SK-N-SH (cell line): ENCODE results near the gene MAGI2. TPM values are rescaled to one million over a fixed set of nuclear protein-coding genes. Genes with fewer than 3 reads are reported as not detected.

Source experiments
- CTCF ChIA-PET: fragments of 300-600, 350-600 bp; formaldehyde crosslinking; extraction: SDS; loops from one replicate; lab custom pipeline; 2021; lab: Yijun Ruan, JAX
- POLR2A ChIA-PET: fragments of 350-600 bp; sonication (Branson Sonifier 250); formaldehyde crosslinking; extraction: SDS; loops from one replicate; lab custom pipeline; 2020; ENCODE audit warnings: antibody characterized with exemption, inconsistent platforms; lab: Yijun Ruan, JAX
- DNase-seq: peaks from one replicate; pipeline ENCODE4 v3.0.0; 2012
- H2AFZ ChIP-seq: fragments of 200-600 bp; sonication (generic); 2 replicates; pipeline ENCODE4 v1.8.1; 2016; ENCODE audit warnings: antibody characterized with exemption, mild to moderate bottlenecking, low read depth
- H3F3A ChIP-seq: fragments of 200-600 bp; sonication (generic); replicated peaks from 2 replicates; pipeline ENCODE3; 2016; ENCODE audit warnings: antibody characterized with exemption, mild to moderate bottlenecking; ENCODE audit not compliant: insufficient read depth
- H3K27ac ChIP-seq, 2 experiments: fragments of 200-500 bp in 1 of 2; fragments of 200-600 bp in 1 of 2; sonication (Bioruptor generic) in 1 of 2; sonication (generic), shearing (Covaris generic) in 1 of 2; 2 replicates each; pipeline versions ENCODE4 v1.5.1 to v1.6.1; 2014 to 2016; ENCODE audit warnings: low read depth in 2 of 2, inconsistent platforms in 1 of 2, low read length in 1 of 2, mild to moderate bottlenecking in 1 of 2, mixed read lengths in 1 of 2
- H3K27me3 ChIP-seq: fragments of 200-600 bp; sonication (generic), shearing (Covaris generic); 2 replicates; pipeline ENCODE4 v1.6.1; 2016; ENCODE audit warnings: mixed run types; ENCODE audit not compliant: insufficient read depth
- H3K36me3 ChIP-seq, 2 experiments: fragments of 200-500 bp in 1 of 2; fragments of 200-600 bp in 1 of 2; sonication (Bioruptor generic) in 1 of 2; sonication (generic) in 1 of 2; replicated peaks in 1 of 2; 2 replicates each; pipeline versions ENCODE3 to v1.5.1; 2014 to 2016; ENCODE audit warnings: low read length in 1 of 2, mild to moderate bottlenecking in 1 of 2; ENCODE audit not compliant: insufficient read depth in 2 of 2, control insufficient read depth in 1 of 2
- H3K4me1 ChIP-seq, 2 experiments: fragments of 200-500 bp in 1 of 2; fragments of 200-600 bp in 1 of 2; sonication (Bioruptor generic) in 1 of 2; sonication (generic), shearing (Covaris generic) in 1 of 2; 2 replicates each; pipeline versions ENCODE4 v1.5.1 to v1.6.1; 2014 to 2016; ENCODE audit warnings: low read depth in 1 of 2, low read length in 1 of 2, mixed run types in 1 of 2; ENCODE audit not compliant: insufficient read depth in 2 of 2, control insufficient read depth in 1 of 2
- H3K4me2 ChIP-seq: fragments of 200-600 bp; sonication (generic), shearing (Covaris generic); 2 replicates; pipeline ENCODE4 v1.6.1; 2017; ENCODE audit warnings: mixed run types
- H3K4me3 ChIP-seq, 2 experiments: fragments of 200-500 bp in 1 of 2; fragments of 200-600 bp in 1 of 2; sonication (Bioruptor generic) in 1 of 2; sonication (generic), shearing (Covaris generic) in 1 of 2; 2 replicates each; pipeline versions ENCODE4 v1.5.1 to v1.8.1; 2014 to 2016; ENCODE audit warnings: low read depth in 2 of 2, inconsistent platforms in 1 of 2, low read length in 1 of 2, mild to moderate bottlenecking in 1 of 2, mixed read lengths in 1 of 2, moderate library complexity in 1 of 2
- H3K79me2 ChIP-seq: fragments of 200-600 bp; sonication (generic); 2 replicates; pipeline ENCODE4 v1.8.1; 2017; ENCODE audit warnings: mild to moderate bottlenecking; ENCODE audit not compliant: insufficient read depth
- H3K9ac ChIP-seq: fragments of 200-600 bp; sonication (generic); 2 replicates; pipeline ENCODE4 v1.6.1; 2017; ENCODE audit warnings: mixed run types
- H3K9me2 ChIP-seq: fragments of 200-600 bp; sonication (generic); 2 replicates; pipeline ENCODE4 v1.6.1; 2017; ENCODE audit warnings: mixed run types
- H3K9me3 ChIP-seq: fragments of 200-600 bp; sonication (generic); 2 replicates; pipeline ENCODE4 v1.6.1; 2017; ENCODE audit warnings: mixed run types, mild to moderate bottlenecking, moderate library complexity
- H4K20me1 ChIP-seq: fragments of 200-600 bp; sonication (generic); 2 replicates; pipeline ENCODE4 v1.6.1; 2017; ENCODE audit warnings: mild to moderate bottlenecking, mixed run types; ENCODE audit not compliant: insufficient read depth
- CHD2 ChIP-seq: fragments of 150-350 bp; IDR thresholded peaks from 2 replicates; pipeline ENCODE4 v1.6.1; 2018; ENCODE audit warnings: low read length; ENCODE audit not compliant: partially characterized antibody
- EP300 ChIP-seq, 2 experiments: IDR thresholded peaks; 2 replicates each; pipeline versions ENCODE4 v1.4.0 to v1.6.1; 2012; ENCODE audit warnings: borderline replicate concordance in 1 of 2, low read depth in 1 of 2, low read length in 1 of 2
- EZH2phosphoT487 ChIP-seq: fragments of 200-600 bp; sonication (generic); IDR thresholded peaks from 2 replicates; pipeline ENCODE4 v1.6.1; 2017; ENCODE audit warnings: low read depth, mixed run types, mild to moderate bottlenecking, antibody characterized with exemption, moderate library complexity, borderline replicate concordance
- FOXM1 ChIP-seq: IDR thresholded peaks from 2 replicates; pipeline ENCODE4 v1.4.0; 2012; ENCODE audit warnings: low read depth, mild to moderate bottlenecking
- GABPA ChIP-seq: IDR thresholded peaks from 2 replicates; pipeline ENCODE4 v1.4.0; 2012; ENCODE audit warnings: low read depth, mild to moderate bottlenecking
- GATA2 ChIP-seq: sonication (generic); formaldehyde crosslinking; IDR thresholded peaks from 2 replicates; pipeline ENCODE4 v1.5.0; 2020; ENCODE audit warnings: mild to moderate bottlenecking, missing genetic modification reagents
- JUND ChIP-seq: IDR thresholded peaks from 2 replicates; pipeline ENCODE4 v1.4.0; 2012
- MEF2A ChIP-seq: IDR thresholded peaks from 2 replicates; pipeline ENCODE4 v1.4.0; 2012; ENCODE audit warnings: low read depth, borderline replicate concordance
- MXI1 ChIP-seq: IDR thresholded peaks from 2 replicates; pipeline ENCODE4 v1.6.1; 2012; ENCODE audit warnings: mild to moderate bottlenecking, low read depth, low read length, improper control_type of control experiment
- PBX3 ChIP-seq: IDR thresholded peaks from 2 replicates; pipeline ENCODE4; 2012
- POLR2AphosphoS5 ChIP-seq: IDR thresholded peaks from 2 replicates; pipeline ENCODE4 v1.6.1; 2012; ENCODE audit warnings: low read depth, low read length
- RAD21 ChIP-seq: IDR thresholded peaks from 2 replicates; pipeline ENCODE4 v1.6.1; 2012; ENCODE audit warnings: mild to moderate bottlenecking, low read length
- RFX5 ChIP-seq: IDR thresholded peaks from 2 replicates; pipeline ENCODE4 v1.6.1; 2012; ENCODE audit warnings: mild to moderate bottlenecking, improper control_type of control experiment, low read length
- SIN3A ChIP-seq: IDR thresholded peaks from 2 replicates; pipeline ENCODE4 v1.6.1; 2012; ENCODE audit warnings: low read depth, mild to moderate bottlenecking, low read length, moderate library complexity, borderline replicate concordance
- TCF12 ChIP-seq: IDR thresholded peaks from 2 replicates; pipeline ENCODE4 v1.4.0; 2012
- TEAD4 ChIP-seq: IDR thresholded peaks from 2 replicates; pipeline ENCODE4 v1.4.0; 2012; ENCODE audit warnings: mild to moderate bottlenecking, borderline replicate concordance; ENCODE audit not compliant: insufficient read depth
- USF1 ChIP-seq: IDR thresholded peaks from 2 replicates; pipeline ENCODE4 v1.4.0; 2012; ENCODE audit warnings: low read depth, borderline replicate concordance
- USF2 ChIP-seq: fragments of 150-350 bp; IDR thresholded peaks from 2 replicates; pipeline ENCODE4 v1.6.1; 2017; ENCODE audit warnings: antibody characterized with exemption, low read length, low read depth, borderline replicate concordance
- YY1 ChIP-seq: IDR thresholded peaks from 2 replicates; pipeline ENCODE4 v1.4.0; 2012; ENCODE audit warnings: low read depth, mild to moderate bottlenecking
- ZBTB33 ChIP-seq: IDR thresholded peaks from 2 replicates; pipeline ENCODE4 v1.4.0; 2012; ENCODE audit warnings: low read depth, borderline replicate concordance
- WGBS: methylation state at CpG from one replicate; pipeline ENCODE4 v1.1.6; 2017; ENCODE audit warnings: low lambda C conversion rate; 5-methylcytosine and 5-hydroxymethylcytosine counted together
- polyA plus RNA-seq, 3 experiments: library from polyadenylated mRNA; depleted of rRNA; stranded (reverse); fragments of >200 nt; gene quantifications; 2 replicates each; pipeline ENCODE4 v1.2.3, GENCODE V29; 2012

MAGI2 gene
- polyA plus RNA-seq, 1 of the 3 experiments (the other 2 are of a cell fraction): 1.1 TPM

GRCh38 chr7:78329001-78329655 is 1124.3 kb downstream of the MAGI2 start:
- 0% methylated on average over 1 of the region's 1 CpG for WGBS
- Histone ChIP-seq H3K27ac (no peak overlapping the region), H3K4me3 (no peak overlapping the region), H3K9me2 (no peaks in the 10 kb centered on the region), H3K9me3 (no peaks in the 10 kb centered on the region), H2AFZ (no peak overlapping the region), H3K79me2 (no peaks in the 10 kb centered on the region), H3K36me3 (no peaks in the 10 kb centered on the region), H3K27me3 (no peaks in the 10 kb centered on the region), H3K9ac (no peak overlapping the region), H3F3A (peaks cover 30% of the 10 kb centered on the region), H3K4me1 (peaks cover 14 to 31% of the 10 kb centered on the region in 2 experiments), H3K4me2 (no peak overlapping the region), H4K20me1 (no peaks in the 10 kb centered on the region)
- CTCF ChIA-PET: interaction anchor here (0.6 to 1.5 kb wide), 6 partner anchors 8 to 389 kb away, joined by 4 read pairs; no protein-coding TSS in a partner anchor
- POLR2A ChIA-PET: no interaction called here
- no peak for TF ChIP-seq GATA2 (CRISPR knock-in tag)
- peak; percentile 38 for TF ChIP-seq RAD21
- TF ChIP-seq TEAD4: no peak
- no peak for TF ChIP-seq MEF2A
- no peak for TF ChIP-seq POLR2AphosphoS5
- no peak for TF ChIP-seq USF2
- DNase-seq: no peak

GRCh38 chr7:78327718-78328117 is 1125.7 kb downstream of the MAGI2 start:
- CTCF ChIA-PET: interaction anchor here (0.8 kb wide), 1 partner anchor 8 kb away, joined by 3 read pairs; no protein-coding TSS in a partner anchor
- 91% methylated on average over 1 of the region's 1 CpG for WGBS
- POLR2A ChIA-PET: no interaction called here
- TF ChIP-seq YY1: no peak
- no peak for TF ChIP-seq CHD2
- no peak for TF ChIP-seq MXI1
- no peak for TF ChIP-seq TCF12
- TF ChIP-seq PBX3: no peak
- no peak for TF ChIP-seq FOXM1
- TF ChIP-seq SIN3A: no peak
- no peak for TF ChIP-seq ZBTB33
- TF ChIP-seq EP300 (IDR thresholded peaks at IDR 0.05; ENCODE audit: borderline replicate concordance in 1 of 2, low read depth in 1 of 2, low read length in 1 of 2): no peak
- no peak for TF ChIP-seq JUND
- TF ChIP-seq RFX5: no peak
- TF ChIP-seq EZH2phosphoT487: no peak
- TF ChIP-seq GABPA: no peak
- TF ChIP-seq RAD21: no peak
- no peak for TF ChIP-seq USF1
- TF ChIP-seq USF2: no peak

More at GRCh38 chr7:78327718-78328117, 1125.7 kb downstream of the MAGI2 start:
- Histone ChIP-seq H3K36me3 (no peaks in the 10 kb centered on the region), H3K79me2 (no peaks in the 10 kb centered on the region), H3K27ac (peak overlapping the region; percentile 70 to 87; a peak in 2 of 4 replicates), H3K4me2 (no peak overlapping the region; the same call in 1 of the 2 replicates), H3F3A (peaks cover 31% of the 10 kb centered on the region), H2AFZ (no peak overlapping the region), H3K4me3 (no peak overlapping the region), H3K4me1 (peaks cover 14 to 31% of the 10 kb centered on the region in 2 experiments), H3K9ac (no peak overlapping the region), H4K20me1 (no peaks in the 10 kb centered on the region), H3K9me3 (no peaks in the 10 kb centered on the region), H3K9me2 (no peaks in the 10 kb centered on the region), H3K27me3 (no peaks in the 10 kb centered on the region)
- no peak for DNase-seq
